Adrenal gland (tissue), 5 donors: ENCODE measurements around the gene SH3D19.
"Not testable (repeated sequence)": the region's sequence is repeated elsewhere in the genome, so short reads cannot be mapped to it uniquely, and the experiment has no call there.

Experiments
- POLR2A ChIP-seq, 2 donors: fragments of 450-650 bp; IDR thresholded peaks; one replicate each; pipeline ENCODE4 v1.6.1; 2017; ENCODE audit warnings: antibody characterized with exemption in 2 of 2, mild to moderate bottlenecking in 2 of 2, moderate library complexity in 1 of 2
- TF ChIP-seq, protein P1 (sequence below), 6 experiments: fragments of 450-650 bp in 4 of 6; fragments of 200-600 bp in 2 of 6; sonication (generic) in 1 of 6; IDR thresholded peaks; 1 replicate in 5 of 6; 2 replicates in 1 of 6; pipeline versions ENCODE4 v1.5.1 to v1.8.0; 2016 to 2021; ENCODE audit warnings: antibody characterized with exemption in 6 of 6, mild to moderate bottlenecking in 2 of 6, moderate library complexity in 1 of 6
- donor health status: DM: no; HTN: no; CAD: no.

GRCh38 chr4:151136048-151136447, 189.4 kb downstream of the SH3D19 start:
- TF ChIP-seq POLR2A (IDR thresholded peaks at IDR 0.05): not testable (repeated sequence)
- TF ChIP-seq, protein P1, sequence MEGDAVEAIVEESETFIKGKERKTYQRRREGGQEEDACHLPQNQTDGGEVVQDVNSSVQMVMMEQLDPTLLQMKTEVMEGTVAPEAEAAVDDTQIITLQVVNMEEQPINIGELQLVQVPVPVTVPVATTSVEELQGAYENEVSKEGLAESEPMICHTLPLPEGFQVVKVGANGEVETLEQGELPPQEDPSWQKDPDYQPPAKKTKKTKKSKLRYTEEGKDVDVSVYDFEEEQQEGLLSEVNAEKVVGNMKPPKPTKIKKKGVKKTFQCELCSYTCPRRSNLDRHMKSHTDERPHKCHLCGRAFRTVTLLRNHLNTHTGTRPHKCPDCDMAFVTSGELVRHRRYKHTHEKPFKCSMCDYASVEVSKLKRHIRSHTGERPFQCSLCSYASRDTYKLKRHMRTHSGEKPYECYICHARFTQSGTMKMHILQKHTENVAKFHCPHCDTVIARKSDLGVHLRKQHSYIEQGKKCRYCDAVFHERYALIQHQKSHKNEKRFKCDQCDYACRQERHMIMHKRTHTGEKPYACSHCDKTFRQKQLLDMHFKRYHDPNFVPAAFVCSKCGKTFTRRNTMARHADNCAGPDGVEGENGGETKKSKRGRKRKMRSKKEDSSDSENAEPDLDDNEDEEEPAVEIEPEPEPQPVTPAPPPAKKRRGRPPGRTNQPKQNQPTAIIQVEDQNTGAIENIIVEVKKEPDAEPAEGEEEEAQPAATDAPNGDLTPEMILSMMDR (IDR thresholded peaks at IDR 0.05): not testable (repeated sequence)
